HepG2 (cell line): ENCODE data around the gene GGNBP2. TPM values are rescaled to one million over a fixed set of nuclear protein-coding genes. Genes with fewer than 3 reads are reported as not detected.
A peak's percentile ranks its signal among the peaks of the same experiment; 100 is the strongest.

Experiments used
- CEBPG ChIP-seq: IDR thresholded peaks from 2 replicates; pipeline ENCODE4 v1.6.1; 2016
- GPBP1L1 ChIP-seq: sonication (generic); formaldehyde crosslinking; IDR thresholded peaks from 2 replicates; pipeline ENCODE4 v1.5.0; 2020; ENCODE audit warnings: mild to moderate bottlenecking, missing genetic modification reagents
- GTF2F1 ChIP-seq: fragments of 150-350 bp; IDR thresholded peaks from 2 replicates; pipeline ENCODE4 v1.6.1; 2014; ENCODE audit warnings: low read length
- KLF6 ChIP-seq: IDR thresholded peaks from 2 replicates; pipeline ENCODE4 v1.8.0; 2016; ENCODE audit warnings: missing biosample characterization, missing genetic modification reagents
- LRRFIP1 ChIP-seq: sonication (generic); formaldehyde crosslinking; conservative IDR thresholded peaks from 2 replicates; pipeline ENCODE4 v1.4.0; 2020; ENCODE audit warnings: missing genetic modification reagents
- MED13 ChIP-seq: sonication (generic); formaldehyde crosslinking; IDR thresholded peaks from 2 replicates; pipeline ENCODE4 v1.5.0; 2020; ENCODE audit warnings: missing genetic modification reagents
- NR2F1 ChIP-seq, 2 experiments: fragments of 450-650 bp in 1 of 2; formaldehyde crosslinking in 1 of 2; IDR thresholded peaks; 2 replicates each; pipeline versions ENCODE4 v1.5.0 to v1.6.1; 2016 to 2020; ENCODE audit warnings: mild to moderate bottlenecking in 1 of 2, missing compliant biosample characterization in 1 of 2, missing genetic modification reagents in 1 of 2, moderate library complexity in 1 of 2
- SNAPC4 ChIP-seq: sonication (generic); formaldehyde crosslinking; IDR thresholded peaks from 2 replicates; pipeline ENCODE4 v1.4.0; 2020; ENCODE audit warnings: mild to moderate bottlenecking, missing genetic modification reagents
- TGIF2 ChIP-seq: IDR thresholded peaks from 2 replicates; pipeline ENCODE4 v1.6.1; 2016; ENCODE audit warnings: control low read depth, missing compliant biosample characterization
- WIZ ChIP-seq: sonication (generic); formaldehyde crosslinking; IDR thresholded peaks from 2 replicates; pipeline ENCODE4 v1.5.1; 2020; ENCODE audit warnings: mild to moderate bottlenecking, missing genetic modification reagents
- ZBTB42 ChIP-seq: sonication (generic); formaldehyde crosslinking; IDR thresholded peaks from 2 replicates; pipeline ENCODE4 v1.5.0; 2020; ENCODE audit warnings: mild to moderate bottlenecking, missing genetic modification reagents
- ZFP36 ChIP-seq: fragments of 150-350 bp; IDR thresholded peaks from 2 replicates; pipeline ENCODE4 v1.6.1; 2018; ENCODE audit warnings: borderline replicate concordance, low read length, low read depth; ENCODE audit not compliant: partially characterized antibody
- ZMYM3 ChIP-seq: sonication (generic); formaldehyde crosslinking; IDR thresholded peaks from 2 replicates; pipeline ENCODE4 v1.5.1; 2020; ENCODE audit warnings: mild to moderate bottlenecking, missing genetic modification reagents
- ZNF362 ChIP-seq: sonication (generic); formaldehyde crosslinking; IDR thresholded peaks from 2 replicates; pipeline ENCODE4 v1.4.0; 2020; ENCODE audit warnings: missing genetic modification reagents, mild to moderate bottlenecking, borderline replicate concordance
- ZNF501 ChIP-seq: sonication (generic); formaldehyde crosslinking; IDR thresholded peaks from 2 replicates; pipeline ENCODE4 v1.5.1; 2020; ENCODE audit warnings: mild to moderate bottlenecking, moderate library complexity, missing genetic modification reagents
- ZNF713 ChIP-seq: sonication (generic); formaldehyde crosslinking; IDR thresholded peaks from 2 replicates; pipeline ENCODE4 v1.4.0; 2020; ENCODE audit warnings: mild to moderate bottlenecking, missing genetic modification reagents
- ZNF83 ChIP-seq: sonication (generic); formaldehyde crosslinking; IDR thresholded peaks from 2 replicates; pipeline ENCODE4 v1.4.0; 2020; ENCODE audit warnings: missing genetic modification reagents, mild to moderate bottlenecking, borderline replicate concordance
- polyA plus RNA-seq, 8 experiments: library from polyadenylated mRNA; depleted of rRNA in 3 of 8; stranded (reverse) in 7 of 8; unstranded in 1 of 8; fragments of >200 nt; fragmentation: Illumina TruSeq in 4 of 8; extraction: Trizol in 4 of 8; gene quantifications; 2 replicates each; pipeline versions ENCODE4 v1.2.1 to v1.2.3, GENCODE V29; 2011 to 2016; ENCODE audit warnings: low read depth in 4 of 8, missing spikeins in 1 of 8, mixed read lengths in 1 of 8; ENCODE audit not compliant: insufficient read depth in 1 of 8
- total RNA-seq, 5 experiments: library from RNA; depleted of rRNA; stranded (reverse); fragments of >200 nt; fragmentation: Illumina TruSeq; extraction: Trizol; gene quantifications; 2 replicates each; pipeline ENCODE4 v1.2.3, GENCODE V29; 2016; ENCODE audit warnings: low read depth in 1 of 5

Gene GGNBP2
- total and polyA plus RNA-seq, 2 of the 13 experiments (the other 11 are each of a cell fraction or from before 2014, with no cell fraction given): 53.3 to 84.2 TPM

- TF ChIP-seq ZBTB42 (0 out of 2 replicates have a peak, but pooled peaks have one; percentile 25), GPBP1L1 (CRISPR knock-in tag) (no peak), ZNF713 (CRISPR knock-in tag) (no peak), TGIF2 (CRISPR knock-in tag) (peak; percentile 14; the same call in 1 of the 2 replicates), CEBPG (no peak), ZFP36 (no peak), ZMYM3 (CRISPR knock-in tag) (no peak; the same call in 1 of the 2 replicates), ZNF362 (no peak), SNAPC4 (no peak; the same call in 1 of the 2 replicates), LRRFIP1 (CRISPR knock-in tag) (no peak), MED13 (peak; percentile 63; the same call in 1 of the 2 replicates), GTF2F1 (no peak), WIZ (CRISPR knock-in tag) (no peak), KLF6 (CRISPR knock-in tag) (peak; percentile 82; the same call in 1 of the 2 replicates), NR2F1 (CRISPR knock-in tag; IDR thresholded peaks at IDR 0.05) (no peak), ZNF83 (CRISPR knock-in tag) (no peak), ZNF501 (CRISPR knock-in tag) (peak; percentile 66; the same call in 1 of the 2 replicates)
Measured at GRCh38 chr17:36601303-36602029, 56.7 kb downstream of the GGNBP2 start, which contains the start of gene MRM1 (continued).
